Measurements from ENCODE around the gene FAM180A.
"Not testable (repeated sequence)": the region's sequence is repeated elsewhere in the genome, so short reads cannot be mapped to it uniquely, and the experiment has no call there.

The FAM180A gene

DNA sequence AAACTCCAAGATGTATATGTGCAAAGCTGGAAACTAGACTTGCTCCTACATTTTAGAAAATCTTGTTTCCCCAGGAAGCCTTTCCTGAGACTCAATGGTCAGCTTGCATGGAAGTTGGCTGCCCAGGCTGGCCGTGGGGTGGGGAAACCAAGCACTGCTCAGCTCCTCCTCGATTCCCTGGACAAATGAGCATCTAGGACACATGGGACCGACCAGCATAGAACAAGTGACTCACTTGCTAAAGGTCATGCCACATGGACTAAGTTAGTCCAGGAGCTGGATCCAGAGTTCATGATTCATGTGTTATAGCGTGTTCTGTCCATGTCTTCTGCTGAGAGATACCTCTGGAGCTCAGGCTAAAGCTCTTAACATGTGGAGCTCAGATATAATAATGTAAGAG lies 6.2 kb downstream of the FAM180A start:
- no peak overlapping the region for H3K4me3 ChIP-seq (ENCODE audit: low read depth, low read length)

DNA sequence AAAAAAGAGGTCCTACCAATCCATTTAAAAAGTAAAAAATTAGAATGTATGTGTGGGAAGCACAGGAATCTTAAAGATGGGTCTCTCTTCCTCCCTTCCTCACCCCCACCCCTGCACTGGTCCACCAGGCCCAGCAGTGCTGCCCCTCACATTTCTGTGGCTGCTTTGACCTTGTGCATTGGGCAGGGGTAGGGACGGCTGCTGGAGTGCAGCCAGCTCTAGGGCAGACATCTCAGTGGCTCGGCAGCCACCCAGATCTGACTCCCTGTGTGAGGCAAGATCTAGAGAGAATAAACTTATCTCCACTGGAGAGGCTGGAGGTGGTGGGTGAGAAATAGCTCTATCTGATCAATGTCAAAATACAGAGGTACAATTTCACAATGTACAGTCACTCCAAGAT lies 6.7 kb downstream of the FAM180A start:
- no peak overlapping the region for H3K4me3 ChIP-seq (ENCODE audit: low read depth, low read length)

DNA sequence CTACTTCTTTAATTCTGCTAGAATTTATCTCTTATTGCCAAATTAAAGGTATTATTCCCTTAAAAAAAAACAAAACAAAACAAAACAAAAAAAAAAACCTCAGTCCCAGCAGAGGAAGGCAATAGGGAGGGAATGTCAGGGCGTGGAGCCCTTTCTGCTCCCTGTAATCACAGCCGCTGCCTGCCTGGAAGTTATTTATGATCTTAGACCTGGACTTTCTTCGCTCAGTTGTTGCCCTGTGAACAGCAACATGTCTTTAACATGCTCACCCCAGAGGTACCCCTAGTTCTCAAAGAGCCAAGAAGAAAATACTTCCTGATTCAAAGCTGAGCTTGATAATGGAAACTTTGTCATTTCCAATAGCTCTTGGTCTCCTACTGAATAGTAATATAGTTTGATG lies 7.7 kb downstream of the FAM180A start:
- no peak overlapping the region for H3K4me3 ChIP-seq (ENCODE audit: low read depth, low read length)

DNA sequence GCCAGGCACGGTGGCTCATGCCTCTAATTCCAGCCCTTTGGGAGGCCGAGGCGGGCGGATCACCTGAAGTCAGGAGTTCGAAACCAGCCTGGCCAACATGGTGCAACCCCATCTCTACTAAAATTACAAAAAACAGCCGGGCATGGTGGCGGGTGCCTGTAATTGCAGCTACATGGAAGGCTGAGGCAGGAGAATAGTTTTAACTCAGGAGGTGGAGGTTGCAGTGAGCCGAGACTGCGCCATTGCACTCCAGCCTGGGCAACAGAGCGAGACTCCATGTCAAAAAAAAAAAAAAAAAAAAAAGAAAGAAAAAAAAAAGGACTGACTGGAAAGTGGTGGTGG lies 11.3 kb downstream of the FAM180A start:
- not testable (repeated sequence) for H3K4me3 ChIP-seq (ENCODE audit: low read depth, low read length)

DNA sequence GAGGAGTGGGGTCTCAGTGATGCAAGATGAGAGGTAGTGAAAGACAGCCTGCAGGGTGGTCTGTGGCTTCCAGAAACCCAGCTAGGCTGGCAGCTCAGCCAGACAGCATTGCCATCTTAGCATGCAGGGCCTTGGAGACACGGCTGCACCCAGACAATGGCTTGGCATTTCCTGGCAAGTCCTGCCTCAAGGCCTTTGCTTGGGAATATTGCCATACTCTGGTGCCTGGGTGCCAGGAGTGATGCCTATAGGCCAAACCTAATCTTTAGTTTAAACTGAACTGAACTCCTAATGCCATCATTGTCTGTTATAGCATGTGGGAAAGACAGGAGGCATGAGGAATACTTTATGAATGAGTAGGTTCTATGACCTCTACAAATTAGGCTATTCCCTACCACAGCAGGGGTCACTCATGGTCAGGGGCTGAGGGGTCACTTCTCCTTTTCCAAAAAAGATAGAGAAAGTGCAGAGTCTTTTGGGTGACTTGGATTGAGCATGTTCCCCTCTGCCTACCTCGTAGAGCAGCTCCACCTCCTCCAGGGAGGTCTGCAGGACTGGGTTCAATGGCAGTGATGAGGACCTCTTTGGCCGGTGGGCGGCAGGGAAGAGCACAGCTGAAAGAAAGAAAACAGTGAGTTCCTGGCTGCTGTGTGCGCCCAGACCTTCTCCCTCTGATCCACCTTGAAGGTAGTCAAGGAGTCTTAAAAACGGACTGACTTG lies 11.9 kb downstream of the FAM180A start:
- no peak overlapping the region for H3K4me3 ChIP-seq (ENCODE audit: low read depth, low read length)

DNA sequence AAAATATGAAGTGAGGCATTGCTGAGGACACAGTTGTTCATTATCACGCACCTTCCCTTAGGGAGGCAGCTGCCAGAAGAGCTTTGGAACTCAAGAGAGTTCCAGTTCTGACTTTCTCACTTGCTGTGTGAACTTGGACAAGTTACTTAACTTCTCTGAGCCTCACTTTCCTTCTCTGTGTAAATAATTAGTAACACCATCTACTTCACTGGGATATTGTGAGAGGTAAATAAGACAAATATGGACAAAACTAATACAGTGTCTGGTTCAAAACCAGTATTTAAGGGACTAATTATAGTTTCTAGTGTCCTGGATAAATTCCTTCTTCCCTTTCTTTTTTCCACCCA lies 14.3 kb downstream of the FAM180A start:
- H3K4me3 ChIP-seq (ENCODE audit: low read depth, low read length): no peak overlapping the region

DNA sequence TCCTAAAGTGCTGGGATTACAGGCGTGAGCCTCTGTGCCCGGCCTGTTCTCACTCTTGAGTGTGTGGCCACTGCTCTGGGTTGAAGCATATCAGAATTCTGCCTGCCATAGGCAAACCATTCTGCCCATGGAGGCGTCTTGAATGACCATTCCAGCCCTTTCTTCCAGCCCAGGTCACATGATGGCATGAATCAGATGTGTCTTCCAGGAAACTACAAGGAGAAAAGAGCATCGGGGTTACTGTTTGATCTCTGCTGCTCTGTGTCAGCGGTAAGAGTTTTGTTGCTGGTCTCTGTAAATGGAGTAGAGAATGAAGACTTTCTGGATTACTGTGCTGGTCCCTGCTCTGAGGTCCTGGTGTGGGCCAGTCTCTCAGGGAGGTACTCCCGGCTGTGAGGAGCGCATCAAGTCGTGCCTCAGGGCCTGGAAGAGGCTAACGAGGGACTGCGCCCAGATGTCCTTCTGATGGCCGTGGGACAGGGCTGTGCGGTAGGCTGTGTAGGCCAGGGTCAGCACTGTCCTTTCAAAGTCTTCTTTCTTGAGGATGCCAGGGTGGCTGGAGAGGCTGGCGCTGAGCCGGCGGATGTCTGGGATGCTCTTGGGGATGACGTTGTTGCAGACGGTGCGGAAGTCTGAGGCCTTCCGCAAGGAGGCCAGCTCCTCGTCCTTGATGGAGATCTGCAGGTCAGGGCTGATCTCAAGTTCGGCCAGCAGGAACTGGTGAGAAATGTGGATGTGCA lies 14.8 kb downstream of the FAM180A start:
- no peak overlapping the region for H3K4me3 ChIP-seq (ENCODE audit: low read depth, low read length)

DNA sequence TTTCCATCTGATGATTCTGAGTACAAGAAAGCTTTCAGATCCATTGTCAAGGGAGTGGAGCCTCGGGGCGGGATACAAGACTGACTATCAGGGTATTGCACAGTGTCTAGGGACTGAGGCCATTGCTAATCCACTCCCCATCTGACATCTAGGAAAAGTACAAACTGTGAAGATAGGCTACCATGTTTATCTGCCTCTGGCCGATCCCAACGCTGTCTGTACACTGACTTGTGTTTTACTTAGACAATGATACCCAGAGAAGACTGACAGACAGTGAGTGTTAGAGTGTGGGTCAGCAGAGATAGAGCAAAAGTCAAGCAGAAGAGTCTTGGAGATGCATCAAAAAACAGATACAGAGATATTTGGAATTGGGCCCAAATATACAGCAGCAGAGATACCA lies 17.5 kb downstream of the FAM180A start:
- no peak overlapping the region for H3K4me3 ChIP-seq (ENCODE audit: low read depth, low read length)

DNA sequence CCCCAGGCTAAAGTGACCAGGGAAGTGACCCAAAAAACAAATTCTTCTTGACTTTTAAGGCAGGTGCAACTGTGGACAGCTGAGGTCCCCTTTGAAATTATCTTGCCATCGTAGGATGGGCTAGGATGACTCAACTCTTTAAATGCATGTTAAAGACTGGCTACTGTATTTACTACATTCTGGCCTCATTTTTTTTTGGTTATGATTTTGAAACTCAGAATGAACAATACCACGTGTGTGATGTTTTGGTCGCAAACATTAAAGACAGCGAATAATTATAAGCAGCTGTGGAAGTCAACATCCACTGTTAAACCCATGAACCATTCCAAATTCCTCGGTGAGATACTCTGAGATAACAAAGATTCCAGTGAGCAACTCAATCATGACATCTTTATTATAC lies 19.4 kb downstream of the FAM180A start:
- no peak overlapping the region for H3K4me3 ChIP-seq (ENCODE audit: low read depth, low read length)

DNA sequence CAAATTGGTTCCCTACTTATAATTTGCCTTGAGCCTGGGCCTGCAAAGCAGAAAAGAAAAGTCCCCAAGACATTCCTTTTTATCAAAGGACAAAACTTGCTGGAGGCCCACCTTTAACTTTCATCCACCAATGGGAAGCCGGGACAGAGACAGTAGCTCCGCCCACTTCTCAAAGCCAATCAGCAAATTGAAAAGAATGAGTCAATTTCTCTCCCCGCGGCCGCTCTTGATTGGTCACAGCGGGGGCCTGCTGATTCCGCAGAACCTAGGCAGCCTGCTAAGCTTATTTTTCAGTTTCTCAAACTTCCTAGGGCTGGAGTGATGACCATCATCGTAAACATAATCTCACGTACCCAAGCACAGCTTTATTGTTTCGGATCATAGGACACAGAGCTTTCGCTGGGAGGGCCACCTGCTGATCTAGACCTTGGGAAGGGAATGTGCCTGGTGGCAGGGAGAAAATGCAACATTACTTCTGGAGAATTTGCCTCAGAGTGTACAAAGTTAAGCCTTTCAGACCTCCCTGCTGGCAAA lies 20.4 kb downstream of the FAM180A start, which contains the start of gene SLC13A4:
Gene SLC13A4, minus strand, starts transcription at position 51 of the 534 bp plus-strand sequence. CDS start 690 bp downstream, outside the sequence.
- no peak within 1 kb of the TSS for H3K4me3 ChIP-seq (ENCODE audit: low read depth, low read length)

DNA sequence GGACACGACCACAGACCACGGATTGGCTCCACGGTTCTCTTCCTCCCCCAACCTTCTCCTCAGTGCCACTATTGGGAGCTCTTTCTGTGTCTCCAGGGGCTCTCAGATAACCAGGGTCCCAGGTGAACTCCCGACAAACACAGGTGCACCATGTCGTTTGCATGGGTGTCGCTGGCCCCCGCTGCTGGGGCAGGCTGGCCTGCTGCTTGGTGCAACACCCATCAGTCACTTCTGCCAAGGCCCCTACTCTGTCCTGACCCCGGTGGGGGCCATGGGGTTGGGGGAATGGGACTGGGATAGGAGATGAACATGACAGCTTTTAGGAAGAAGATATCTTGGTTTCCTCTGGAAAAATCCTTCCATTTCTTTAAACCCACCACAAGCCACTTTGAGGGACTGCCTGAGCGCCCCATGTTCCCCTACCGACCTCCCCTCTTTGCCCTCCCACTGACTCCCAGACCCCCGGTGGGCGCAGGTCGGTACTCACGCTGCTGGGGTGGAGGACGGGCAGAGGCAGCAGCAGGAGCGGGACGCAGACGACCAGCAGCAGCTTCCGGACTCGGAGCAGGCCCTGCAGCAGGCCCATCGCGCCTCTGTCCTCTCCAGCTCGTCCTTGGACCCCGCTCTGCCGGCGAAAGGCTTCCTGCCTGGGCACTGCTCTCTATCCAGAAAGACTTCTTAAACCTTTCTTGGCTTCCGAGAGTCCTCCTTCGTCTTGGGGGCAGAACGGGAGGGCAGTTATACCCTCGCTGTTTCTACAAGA lies 21.5 kb downstream of the FAM180A start:
- no peak overlapping the region for H3K4me3 ChIP-seq (ENCODE audit: low read depth, low read length)

DNA sequence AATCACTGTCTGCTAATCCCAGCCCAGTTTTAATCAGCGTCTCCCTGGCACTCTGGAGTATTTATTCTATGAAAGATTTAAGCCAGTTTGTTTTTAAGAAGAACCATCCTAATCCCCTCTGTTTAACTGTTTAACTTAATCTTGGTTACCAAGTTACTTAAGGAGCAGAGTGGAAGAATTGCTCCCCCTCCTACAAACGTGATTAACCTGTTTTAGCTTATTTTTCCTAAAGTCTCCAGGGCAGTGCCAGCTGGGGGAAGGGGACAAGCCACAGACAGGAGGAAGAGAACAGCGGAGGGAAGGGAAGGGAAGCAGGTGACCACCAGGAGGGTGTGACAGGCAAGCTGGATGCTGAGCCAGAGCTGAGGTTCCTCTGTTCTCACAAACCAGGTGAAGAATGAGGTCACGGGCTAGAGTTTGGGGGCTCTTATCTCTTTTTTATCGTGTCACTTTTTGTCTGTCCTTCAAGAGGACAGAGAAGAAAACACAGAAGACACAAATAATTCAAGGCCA lies 22.3 kb downstream of the FAM180A start:
- no peak overlapping the region for H3K4me3 ChIP-seq (ENCODE audit: low read depth, low read length)

DNA sequence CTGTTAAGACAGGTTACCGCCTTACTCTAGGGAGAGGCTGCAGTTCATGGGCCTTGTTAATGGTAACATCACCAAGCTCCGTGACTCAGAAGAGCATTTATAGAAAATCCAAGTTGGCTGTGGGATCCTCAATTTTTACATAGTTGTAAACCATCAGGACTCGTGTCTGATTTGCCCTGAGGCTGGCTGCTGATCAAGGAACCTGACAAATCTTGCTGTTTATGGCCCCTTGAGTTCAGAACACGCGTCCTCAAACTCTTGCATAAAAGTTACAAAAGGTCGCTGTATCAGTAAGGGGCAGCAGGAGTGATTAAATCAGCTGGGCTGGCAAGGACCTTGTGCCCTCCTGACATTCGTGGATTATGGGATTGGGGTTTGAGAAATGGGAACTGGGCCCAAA lies 25.2 kb downstream of the FAM180A start:
- no peak overlapping the region for H3K4me3 ChIP-seq (ENCODE audit: low read depth, low read length)

DNA sequence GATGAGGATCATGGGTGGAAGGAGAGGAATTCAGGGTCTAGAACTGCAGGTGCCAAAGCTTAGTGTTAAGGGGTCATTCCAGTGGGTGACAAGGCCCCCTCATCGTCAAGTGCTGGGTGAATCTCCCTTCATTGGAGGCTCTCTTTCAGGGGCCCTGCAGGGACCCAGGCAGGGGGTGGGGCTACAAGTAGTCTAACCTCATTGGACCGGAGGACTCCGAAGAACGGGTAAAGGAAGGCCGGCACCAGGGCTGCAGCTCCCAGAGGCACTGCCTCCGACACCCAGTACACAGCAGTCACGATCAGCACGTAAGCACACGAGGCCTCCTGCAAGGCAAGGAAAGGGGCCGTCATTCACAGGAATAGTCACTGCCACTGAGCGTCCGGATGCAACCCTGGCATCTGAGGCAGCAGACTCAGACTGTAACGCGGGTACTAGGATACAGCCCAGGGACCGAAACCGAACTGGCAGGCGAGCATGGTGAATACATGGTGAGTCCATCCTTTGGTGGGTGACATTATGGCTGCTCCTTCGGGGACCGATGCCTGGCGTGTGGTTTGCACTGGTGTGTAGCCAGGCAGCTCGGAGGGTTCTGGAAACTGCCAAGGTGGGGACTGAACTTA lies 27.3 kb downstream of the FAM180A start:
- H3K4me3 ChIP-seq (ENCODE audit: low read depth, low read length): no peak overlapping the region

DNA sequence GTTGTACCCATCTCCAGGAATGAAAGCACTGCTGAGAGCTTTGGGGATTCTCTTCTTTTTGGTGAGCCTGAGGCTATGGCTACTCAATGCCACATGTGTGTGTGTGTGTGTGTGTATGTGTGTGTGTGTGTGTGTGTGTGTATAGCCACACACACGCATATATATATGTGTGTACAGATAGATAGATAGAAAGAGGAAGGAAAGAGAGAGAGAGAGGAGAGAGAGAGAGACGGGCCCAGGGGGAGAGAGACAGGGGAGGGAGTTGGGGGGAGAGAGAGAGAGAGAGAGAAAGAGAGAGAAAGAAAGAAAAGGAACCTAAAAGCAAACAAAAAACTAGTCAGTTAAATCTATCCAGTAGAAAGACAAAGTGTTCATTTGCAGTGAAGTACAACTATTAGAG lies 28.9 kb downstream of the FAM180A start:
- no peak overlapping the region for H3K4me3 ChIP-seq (ENCODE audit: low read depth, low read length)

DNA sequence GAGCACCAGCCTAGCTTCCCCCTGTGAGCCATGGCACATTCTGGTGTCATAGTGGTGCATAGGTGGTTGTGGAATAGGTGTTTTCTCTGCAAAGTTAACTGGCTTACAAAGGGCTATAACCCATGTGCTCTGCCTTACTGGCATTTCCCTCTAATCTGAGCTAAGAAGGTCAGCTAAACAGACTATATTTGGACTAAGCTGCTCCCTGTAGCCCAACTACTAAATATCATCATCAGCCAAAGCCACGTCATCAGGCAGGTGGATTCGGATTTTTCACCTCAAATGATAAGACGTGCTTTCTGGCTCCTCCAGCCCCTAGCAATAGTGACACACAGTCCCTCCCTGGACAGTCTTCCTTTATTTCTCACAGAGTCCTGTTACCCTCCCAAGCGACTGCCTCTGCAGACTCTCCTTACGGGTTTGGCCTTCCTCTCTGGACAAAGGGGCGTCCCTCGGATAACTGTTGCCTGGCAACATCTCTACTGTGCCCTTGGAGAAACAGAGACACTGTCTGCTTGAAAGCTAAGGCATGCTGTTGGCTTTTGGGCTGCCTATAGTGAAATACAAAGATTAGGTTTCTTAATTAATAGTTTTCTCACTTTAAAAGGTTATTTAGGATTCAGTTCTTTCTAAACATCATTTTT lies 29.7 kb downstream of the FAM180A start:
- no peak overlapping the region for H3K4me3 ChIP-seq (ENCODE audit: low read depth, low read length)

DNA sequence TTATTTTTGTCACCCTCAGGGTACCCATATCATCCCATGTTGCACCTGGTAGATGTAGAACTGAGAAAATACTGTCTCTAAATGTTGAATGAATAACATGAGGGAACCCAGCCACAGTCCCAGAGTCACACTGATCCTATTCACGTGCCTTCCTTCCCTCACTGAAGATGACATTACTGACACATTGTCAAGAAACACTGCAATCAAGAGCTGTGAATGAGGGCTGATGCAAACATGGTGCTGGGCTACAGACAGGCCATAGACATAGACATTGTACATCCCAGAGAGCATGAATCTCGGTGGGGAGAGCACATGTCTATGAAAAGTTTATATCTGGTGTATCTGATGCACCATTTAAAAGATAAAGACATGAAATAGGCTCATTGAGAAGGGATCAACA lies 30.4 kb downstream of the FAM180A start:
- H3K4me3 ChIP-seq (ENCODE audit: low read depth, low read length): no peak overlapping the region

DNA sequence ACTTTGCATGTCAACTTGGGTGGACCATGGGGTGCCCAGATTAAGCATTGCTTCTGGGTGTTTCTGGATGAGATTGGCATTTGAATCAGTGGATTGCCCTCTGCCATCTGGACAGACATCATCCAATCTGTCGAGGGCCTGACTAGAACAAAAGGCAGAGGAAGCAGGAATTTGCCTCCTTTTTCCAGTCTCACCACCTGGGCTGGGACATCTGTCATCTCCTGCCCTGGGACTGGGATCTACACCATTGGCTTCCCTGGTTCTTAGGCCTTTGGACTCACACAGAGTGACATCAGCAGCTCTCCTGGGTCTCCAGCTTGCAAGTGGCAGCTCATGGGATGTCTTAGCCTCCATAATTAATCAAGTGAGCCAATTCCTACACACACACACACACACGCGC lies 30.9 kb downstream of the FAM180A start:
- no peak overlapping the region for H3K4me3 ChIP-seq (ENCODE audit: low read depth, low read length)

DNA sequence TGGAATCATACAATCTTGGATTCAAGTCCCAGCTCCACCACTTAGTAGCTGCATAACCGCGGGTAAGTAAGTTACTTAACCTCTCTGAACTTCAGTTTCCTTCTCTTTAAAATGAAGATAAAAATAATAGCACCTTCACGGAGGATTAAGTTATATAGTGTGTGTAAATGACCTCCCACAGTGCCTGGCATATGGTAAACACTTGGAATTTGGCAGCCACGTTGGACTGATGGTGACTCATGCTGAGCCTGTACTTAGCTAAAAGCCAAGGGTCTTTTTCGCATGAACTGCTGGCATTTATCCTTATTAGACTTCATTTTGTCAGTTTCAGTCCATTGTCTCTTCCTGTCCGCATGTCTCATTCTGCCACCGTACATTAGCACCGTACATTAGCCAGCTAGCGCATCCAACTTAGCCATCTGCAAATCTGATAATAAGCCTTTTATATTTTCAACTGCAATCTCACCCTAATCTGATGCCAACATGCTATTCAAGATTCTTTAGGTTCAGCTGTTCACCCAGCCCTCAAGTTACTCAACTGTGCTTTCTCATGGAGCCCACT lies 31.9 kb downstream of the FAM180A start:
- H3K4me3 ChIP-seq (ENCODE audit: low read depth, low read length): no peak overlapping the region

DNA sequence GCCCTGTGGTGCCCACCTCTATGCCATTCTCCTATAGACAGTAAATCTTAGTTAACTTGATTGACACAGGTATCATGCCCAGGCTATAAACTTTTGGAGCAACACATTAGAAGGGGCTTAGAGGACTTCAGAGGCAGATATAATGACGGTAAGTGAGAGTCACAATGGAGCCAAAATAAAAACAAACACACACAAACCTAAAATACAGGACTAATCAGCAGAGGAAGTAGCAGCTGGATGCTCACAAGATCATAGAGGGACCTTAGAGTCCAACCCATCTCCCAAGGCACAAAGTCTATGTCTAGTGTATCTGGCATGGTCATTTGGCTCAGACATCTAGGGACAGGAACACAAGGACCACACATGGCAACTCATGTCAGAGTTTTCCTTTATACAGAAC lies 32.9 kb downstream of the FAM180A start:
- H3K4me3 ChIP-seq (ENCODE audit: low read depth, low read length): no peak overlapping the region
